Keratinocyte (primary cell): ENCODE results near the gene ID3. TPM values are rescaled to one million over a fixed set of nuclear protein-coding genes. Genes with fewer than 3 reads are reported as not detected.

Source experiments
- DNase-seq: peaks from one replicate; pipeline ENCODE4 v3.0.0-alpha.2; 2011; ENCODE audit warnings: low read depth, missing footprints, low spot score
- FAIRE-seq: peaks from 2 replicates; lab custom pipeline; 2011; peaks lifted over from hg19 to GRCh38; lab: Jason Lieb, UNC
- H2AFZ ChIP-seq: 2 replicates; pipeline ENCODE4 v1.6.0; 2012; ENCODE audit warnings: low read length, control low read depth, inconsistent platforms; ENCODE audit not compliant: control insufficient read depth
- H3K27ac ChIP-seq: 2 replicates; pipeline ENCODE4 v1.5.1; 2011; ENCODE audit warnings: low read length; ENCODE audit not compliant: control insufficient read depth, insufficient read depth
- H3K27me3 ChIP-seq: 3 replicates; pipeline ENCODE4 v1.6.0; 2011; ENCODE audit warnings: low read length; ENCODE audit not compliant: control insufficient read depth, insufficient read depth; ENCODE audit errors: extremely low read depth
- H3K36me3 ChIP-seq, 2 experiments: 2 replicates in 1 of 2; 3 replicates in 1 of 2; pipeline ENCODE4 v1.5.1; 2011; ENCODE audit warnings: low read length in 2 of 2, mild to moderate bottlenecking in 1 of 2; ENCODE audit not compliant: control insufficient read depth in 2 of 2, insufficient read depth in 2 of 2; ENCODE audit errors: extremely low read depth in 1 of 2
- H3K4me1 ChIP-seq: 3 replicates; pipeline ENCODE4 v1.5.1; 2011; ENCODE audit warnings: low read length; ENCODE audit not compliant: control insufficient read depth, insufficient read depth; ENCODE audit errors: extremely low read depth
- H3K4me2 ChIP-seq: 3 replicates; pipeline ENCODE4 v1.6.0; 2011; ENCODE audit warnings: low read depth, low read length; ENCODE audit not compliant: control insufficient read depth, insufficient read depth; ENCODE audit errors: extremely low read depth
- H3K4me3 ChIP-seq, 3 experiments: fragments of 200-600 bp in 1 of 3; sonication (generic) in 1 of 3; 2 replicates in 2 of 3; 3 replicates in 1 of 3; pipeline ENCODE4 v1.5.1; 2011 to 2016; ENCODE audit warnings: low read length in 3 of 3, mild to moderate bottlenecking in 3 of 3, control low read depth in 2 of 3, inconsistent platforms in 1 of 3, low read depth in 1 of 3, mixed read lengths in 1 of 3, mixed run types in 1 of 3, moderate library complexity in 1 of 3; ENCODE audit not compliant: control insufficient read depth in 2 of 3, insufficient read depth in 2 of 3; ENCODE audit errors: extremely low read depth in 1 of 3
- H3K79me2 ChIP-seq: 2 replicates; pipeline ENCODE4 v1.6.0; 2012; ENCODE audit warnings: low read length; ENCODE audit not compliant: control insufficient read depth, insufficient read depth
- H3K9ac ChIP-seq: 3 replicates; pipeline ENCODE4 v1.6.0; 2011; ENCODE audit warnings: low read length; ENCODE audit not compliant: control insufficient read depth, insufficient read depth; ENCODE audit errors: extremely low read depth
- H3K9me1 ChIP-seq: 3 replicates; pipeline ENCODE4 v1.6.0; 2011; ENCODE audit warnings: low read length; ENCODE audit not compliant: control insufficient read depth, insufficient read depth; ENCODE audit errors: extremely low read depth
- H3K9me3 ChIP-seq: 2 replicates; pipeline ENCODE4 v1.5.1; 2012; ENCODE audit warnings: low read depth, low read length; ENCODE audit not compliant: control insufficient read depth
- H4K20me1 ChIP-seq: 3 replicates; pipeline ENCODE4 v1.6.0; 2011; ENCODE audit warnings: low read length; ENCODE audit not compliant: control insufficient read depth, insufficient read depth; ENCODE audit errors: extremely low read depth
- EZH2 ChIP-seq: IDR thresholded peaks from one replicate; pipeline ENCODE4 v1.6.1; 2012; ENCODE audit warnings: inconsistent platforms, mild to moderate bottlenecking, low read length, moderate library complexity
- dilution Hi-C: fragments of 300-500 bp; cut with MboI; formaldehyde crosslinking; loops from one replicate; pipeline ENCODE4 v1.7.0; 2020; ENCODE audit warnings: low sequenced_read_pairs; ENCODE audit not compliant: extremely low pct_ligation_motif_present
- polyA plus RNA-seq, 5 experiments: library from polyadenylated mRNA; depleted of rRNA in 3 of 5; stranded (reverse) in 3 of 5; stranded (forward) in 1 of 5; unstranded in 1 of 5; fragments of >200 nt; gene quantifications; 1 replicate in 1 of 5; 2 replicates in 3 of 5; 3 replicates in 1 of 5; pipeline versions ENCODE4 v1.2.1 to v1.2.3, GENCODE V29; 2011 to 2012; ENCODE audit warnings: missing spikeins in 2 of 5, low read depth in 1 of 5, low replicate concordance in 1 of 5
- TF ChIP-seq, protein P1 (sequence below), 3 experiments: IDR thresholded peaks in 1 of 3; conservative IDR thresholded peaks in 1 of 3; optimal IDR thresholded peaks in 1 of 3; 2 replicates in 2 of 3; 3 replicates in 1 of 3; pipeline versions ENCODE3 to v1.5.1; 2011; ENCODE audit warnings: low read length in 3 of 3, mild to moderate bottlenecking in 3 of 3, moderate library complexity in 2 of 3, control low read depth in 1 of 3, inconsistent platforms in 1 of 3; ENCODE audit not compliant: insufficient read depth in 2 of 3; ENCODE audit errors: extremely low read depth in 1 of 3

ID3 gene
- polyA plus RNA-seq, 1 donor (not counting 4 experiments of a cell fraction or from before 2014, with no cell fraction given) = 38.0 TPM

- H3K36me3 ChIP-seq = no peaks in the 10 kb centered on the region
- H2AFZ ChIP-seq = no peak overlapping the region
- no peaks in the 10 kb centered on the region for H3K9me1 ChIP-seq
- H3K9me3 ChIP-seq = no peaks in the 10 kb centered on the region
- FAIRE-seq (no peak), DNase-seq (no peak)
- H3K9ac ChIP-seq = no peak overlapping the region
- no peaks in the 10 kb centered on the region for H3K27me3 ChIP-seq
- no peak overlapping the region for H3K4me2 ChIP-seq
- no peaks in the 10 kb centered on the region for H3K4me1 ChIP-seq
- TF ChIP-seq, protein P1, sequence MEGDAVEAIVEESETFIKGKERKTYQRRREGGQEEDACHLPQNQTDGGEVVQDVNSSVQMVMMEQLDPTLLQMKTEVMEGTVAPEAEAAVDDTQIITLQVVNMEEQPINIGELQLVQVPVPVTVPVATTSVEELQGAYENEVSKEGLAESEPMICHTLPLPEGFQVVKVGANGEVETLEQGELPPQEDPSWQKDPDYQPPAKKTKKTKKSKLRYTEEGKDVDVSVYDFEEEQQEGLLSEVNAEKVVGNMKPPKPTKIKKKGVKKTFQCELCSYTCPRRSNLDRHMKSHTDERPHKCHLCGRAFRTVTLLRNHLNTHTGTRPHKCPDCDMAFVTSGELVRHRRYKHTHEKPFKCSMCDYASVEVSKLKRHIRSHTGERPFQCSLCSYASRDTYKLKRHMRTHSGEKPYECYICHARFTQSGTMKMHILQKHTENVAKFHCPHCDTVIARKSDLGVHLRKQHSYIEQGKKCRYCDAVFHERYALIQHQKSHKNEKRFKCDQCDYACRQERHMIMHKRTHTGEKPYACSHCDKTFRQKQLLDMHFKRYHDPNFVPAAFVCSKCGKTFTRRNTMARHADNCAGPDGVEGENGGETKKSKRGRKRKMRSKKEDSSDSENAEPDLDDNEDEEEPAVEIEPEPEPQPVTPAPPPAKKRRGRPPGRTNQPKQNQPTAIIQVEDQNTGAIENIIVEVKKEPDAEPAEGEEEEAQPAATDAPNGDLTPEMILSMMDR (optimal IDR thresholded peaks at IDR 0.05 in 1 of 3, IDR thresholded peaks at IDR 0.05 in 1 of 3, conservative IDR thresholded peaks at IDR 0.05 in 1 of 3; ENCODE audit: extremely low read depth in 1 of 3, insufficient read depth in 2 of 3, low read length in 3 of 3) = no peak
- TF ChIP-seq EZH2 = no peak
- no peaks in the 10 kb centered on the region for H4K20me1 ChIP-seq
- H3K27ac ChIP-seq = no peak overlapping the region
- H3K4me3 ChIP-seq = no peak overlapping the region
- dilution Hi-C loops = no loop called here
- H3K79me2 ChIP-seq = no peaks in the 10 kb centered on the region
Measured at GRCh38 chr1:23600283-23600682, 41.0 kb upstream of the ID3 start.

DNA sequence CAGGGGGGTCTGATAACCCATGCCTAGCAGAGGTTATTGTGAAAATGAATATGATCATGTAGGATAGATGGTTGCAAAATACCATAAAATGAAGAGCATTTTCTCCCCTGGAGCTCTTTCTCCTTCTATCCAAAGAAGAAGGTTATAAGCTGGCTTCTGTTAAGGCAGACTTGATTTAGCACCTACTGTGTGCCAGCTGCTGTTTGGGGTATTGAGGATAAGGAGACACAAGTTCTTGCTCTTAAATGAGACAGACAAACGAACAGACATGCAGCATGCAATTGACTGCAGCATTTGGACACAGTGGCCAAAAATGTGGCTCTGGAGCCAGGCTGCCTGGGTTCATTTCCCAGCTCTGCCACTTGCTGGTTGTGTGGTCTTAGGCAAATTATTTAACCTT, 39.8 kb upstream of the ID3 start:
- TF ChIP-seq, protein P1 (optimal IDR thresholded peaks at IDR 0.05 in 1 of 3, IDR thresholded peaks at IDR 0.05 in 1 of 3, conservative IDR thresholded peaks at IDR 0.05 in 1 of 3; ENCODE audit: extremely low read depth in 1 of 3, insufficient read depth in 2 of 3, low read length in 3 of 3) = no peak
- no peak for TF ChIP-seq EZH2
- Histone ChIP-seq H3K9me1 (no peaks in the 10 kb centered on the region), H3K4me1 (peaks cover 7% of the 10 kb centered on the region), H4K20me1 (no peaks in the 10 kb centered on the region), H2AFZ (no peak overlapping the region), H3K27me3 (no peaks in the 10 kb centered on the region), H3K79me2 (no peaks in the 10 kb centered on the region), H3K36me3 (no peaks in the 10 kb centered on the region), H3K27ac (no peak overlapping the region), H3K9me3 (no peaks in the 10 kb centered on the region), H3K9ac (no peak overlapping the region), H3K4me2 (no peak overlapping the region), H3K4me3 (no peak overlapping the region)
- no peak for FAIRE-seq
- DNase-seq = no peak
- dilution Hi-C loops = no loop called here
